Prostate gland (tissue), 2 donors: Measurements from ENCODE around the gene ZFR.

Source experiments
- CTCF ChIP-seq, 4 experiments: fragments of 200-600 bp in 2 of 4; fragments of 450-650 bp in 2 of 4; sonication (generic) in 2 of 4; IDR thresholded peaks; 1 replicate in 3 of 4; 2 replicates in 1 of 4; pipeline ENCODE4 v1.5.1; 2016 to 2019; ENCODE audit warnings: antibody characterized with exemption in 4 of 4, mild to moderate bottlenecking in 2 of 4, moderate library complexity in 2 of 4
- POLR2A ChIP-seq: fragments of 450-650 bp; IDR thresholded peaks from one replicate; pipeline ENCODE4 v1.6.1; 2016; ENCODE audit warnings: antibody characterized with exemption, mild to moderate bottlenecking
- POLR2AphosphoS5 ChIP-seq: sonication (generic); formaldehyde crosslinking; IDR thresholded peaks from one replicate; pipeline ENCODE4 v1.6.1; 2017; ENCODE audit warnings: antibody characterized with exemption

GRCh38 chr5:32384621-32385020 is 59.9 kb downstream of the ZFR start:
- TF ChIP-seq CTCF (IDR thresholded peaks at IDR 0.05): no peak
- no peak for TF ChIP-seq POLR2A
- TF ChIP-seq POLR2AphosphoS5: no peak
